Loucy (cell line): Measurements from ENCODE around the gene KRT77.

ENCODE experiments used
- H2AFZ ChIP-seq: fragments of 200-600 bp; sonication (generic); 2 replicates; pipeline ENCODE4 v1.6.0; 2016; ENCODE audit warnings: antibody characterized with exemption, mild to moderate bottlenecking, low read length, moderate library complexity
- H3F3A ChIP-seq: fragments of 200-600 bp; 2 replicates; pipeline ENCODE4 v1.6.0; 2016; ENCODE audit warnings: antibody characterized with exemption, low read depth, mild to moderate bottlenecking
- H3K27me3 ChIP-seq: fragments of 200-600 bp; sonication (generic); 2 replicates; pipeline ENCODE4 v1.6.1; 2014; ENCODE audit warnings: low read length, mild to moderate bottlenecking; ENCODE audit not compliant: insufficient read depth, poor library complexity, severe bottlenecking
- H3K36me3 ChIP-seq: fragments of 200-600 bp; sonication (generic); 2 replicates; pipeline ENCODE4 v1.6.1; 2016; ENCODE audit warnings: low read length; ENCODE audit not compliant: insufficient read depth
- H3K4me1 ChIP-seq: fragments of 200-600 bp; sonication (generic); 2 replicates; pipeline ENCODE4 v1.5.1; 2014; ENCODE audit warnings: low read length, mild to moderate bottlenecking; ENCODE audit not compliant: insufficient read depth, poor library complexity, severe bottlenecking
- H3K4me2 ChIP-seq: fragments of 200-600 bp; sonication (generic); 2 replicates; pipeline ENCODE4 v1.6.0; 2014; ENCODE audit warnings: antibody characterized with exemption, low read length, low read depth, mild to moderate bottlenecking; ENCODE audit not compliant: poor library complexity, severe bottlenecking
- H3K4me3 ChIP-seq: fragments of 200-600 bp; sonication (generic); 2 replicates; pipeline ENCODE4 v1.5.1; 2014; ENCODE audit warnings: low read length, mild to moderate bottlenecking, mixed read lengths; ENCODE audit not compliant: poor library complexity, severe bottlenecking
- H3K79me2 ChIP-seq: fragments of 200-600 bp; sonication (generic); 2 replicates; pipeline ENCODE4 v1.6.1; 2014; ENCODE audit warnings: low read length; ENCODE audit not compliant: insufficient read depth
- H3K9ac ChIP-seq: fragments of 200-600 bp; sonication (generic); 2 replicates; pipeline ENCODE4 v1.6.0; 2014; ENCODE audit warnings: mild to moderate bottlenecking, low read depth, low read length, moderate library complexity; ENCODE audit not compliant: poor library complexity, severe bottlenecking
- H3K9me2 ChIP-seq: fragments of 200-600 bp; sonication (generic); replicated peaks from 2 replicates; pipeline ENCODE4 v1.6.1; 2016; ENCODE audit warnings: low read depth, low read length, mixed read lengths
- H3K9me3 ChIP-seq: fragments of 200-600 bp; sonication (generic); 2 replicates; pipeline ENCODE4 v1.6.1; 2014; ENCODE audit warnings: mild to moderate bottlenecking, antibody characterized with exemption, low read length, low read depth; ENCODE audit not compliant: insufficient read depth
- H4K20me1 ChIP-seq: fragments of 200-600 bp; sonication (generic); 2 replicates; pipeline ENCODE4 v1.6.0; 2014; ENCODE audit warnings: antibody characterized with exemption, low read length, mild to moderate bottlenecking; ENCODE audit not compliant: insufficient read depth, poor library complexity, severe bottlenecking
- CTCF ChIP-seq: fragments of 200-600 bp; sonication (generic); conservative IDR thresholded peaks from 2 replicates; pipeline ENCODE4 v1.5.1; 2014; ENCODE audit warnings: mild to moderate bottlenecking, antibody characterized with exemption, low read length
- EZH2phosphoT487 ChIP-seq: fragments of 200-600 bp; IDR thresholded peaks from 2 replicates; pipeline ENCODE4 v1.6.1; 2018; ENCODE audit warnings: antibody characterized with exemption, mild to moderate bottlenecking, moderate library complexity, borderline replicate concordance

Gene KRT77

GRCh38 chr12:52646613-52647012 is 56.7 kb downstream of the KRT77 start:
- H3K79me2 ChIP-seq, result no peaks in the 10 kb centered on the region
- no peak overlapping the region for H3K4me2 ChIP-seq
- no peaks in the 10 kb centered on the region for H3F3A ChIP-seq
- H3K9me2 ChIP-seq, result no peaks in the 10 kb centered on the region
- peak overlapping the region; percentile 53 for H3K9ac ChIP-seq
- peaks cover 42% of the 10 kb centered on the region for H3K4me1 ChIP-seq
- TF ChIP-seq CTCF (no peak), EZH2phosphoT487 (no peak)
- H3K4me3 ChIP-seq, result no peak overlapping the region
- H2AFZ ChIP-seq, result no peak overlapping the region
- H3K9me3 ChIP-seq, result no peaks in the 10 kb centered on the region
- H3K36me3 ChIP-seq, result no peaks in the 10 kb centered on the region
- H4K20me1 ChIP-seq, result no peaks in the 10 kb centered on the region
- no peaks in the 10 kb centered on the region for H3K27me3 ChIP-seq

- Histone ChIP-seq H3K9ac (peak overlapping the region; percentile 53), H3K4me2 (peak overlapping the region; percentile 48), H3F3A (no peaks in the 10 kb centered on the region), H2AFZ (peak overlapping the region; percentile 78), H3K9me2 (no peaks in the 10 kb centered on the region), H4K20me1 (no peaks in the 10 kb centered on the region), H3K79me2 (no peaks in the 10 kb centered on the region), H3K4me3 (peak overlapping the region; percentile 13), H3K9me3 (no peaks in the 10 kb centered on the region), H3K36me3 (no peaks in the 10 kb centered on the region), H3K4me1 (peaks cover 42% of the 10 kb centered on the region), H3K27me3 (no peaks in the 10 kb centered on the region)
- TF ChIP-seq CTCF, result no peak
- TF ChIP-seq EZH2phosphoT487, result no peak
These were observed 57.3 kb downstream of the KRT77 start for GRCh38 chr12:52645982-52646381.

GRCh38 chr12:52645120-52645761 is 58.1 kb downstream of the KRT77 start:
- Histone ChIP-seq H3K9me2 (no peaks in the 10 kb centered on the region), H3K36me3 (no peaks in the 10 kb centered on the region), H3K9me3 (no peaks in the 10 kb centered on the region), H3K27me3 (no peaks in the 10 kb centered on the region), H3K4me3 (peak overlapping the region; percentile 13), H3F3A (no peaks in the 10 kb centered on the region), H3K4me1 (peaks cover 42% of the 10 kb centered on the region), H3K4me2 (peak overlapping the region; percentile 48), H3K9ac (peak overlapping the region; percentile 53), H2AFZ (peak overlapping the region; percentile 78), H3K79me2 (no peaks in the 10 kb centered on the region), H4K20me1 (no peaks in the 10 kb centered on the region)
- TF ChIP-seq EZH2phosphoT487 (no peak), CTCF (no peak)
